BLaER1 treated with 17β-estradiol and CSF1 and Interleukin-3, amounts not matched to agents 10 nM and 100 nM (cell line): Measurements from ENCODE around the gene GLIS1.

Experiments
- H3K27ac ChIP-seq, 11 experiments: shearing (Covaris generic); formaldehyde crosslinking; 2 replicates each; pipeline ENCODE4 v1.8.1; 2022
- H3K27me3 ChIP-seq, 11 experiments: shearing (Covaris generic); formaldehyde crosslinking; 2 replicates each; pipeline ENCODE4 v1.8.1; 2022
- H3K36me3 ChIP-seq, 11 experiments: shearing (Covaris generic); formaldehyde crosslinking; 2 replicates each; pipeline ENCODE4 v1.8.1; 2022
- H3K4me1 ChIP-seq, 10 experiments: shearing (Covaris generic); formaldehyde crosslinking; 2 replicates each; pipeline ENCODE4 v1.8.1; 2022
- H3K4me2 ChIP-seq, 11 experiments: shearing (Covaris generic); formaldehyde crosslinking; 2 replicates each; pipeline ENCODE4 v1.8.1; 2022
- H3K4me3 ChIP-seq, 10 experiments: shearing (Covaris generic); formaldehyde crosslinking; 2 replicates each; pipeline ENCODE4 v1.8.1; 2022
- H3K9ac ChIP-seq, 11 experiments: shearing (Covaris generic); formaldehyde crosslinking; 2 replicates each; pipeline ENCODE4 v1.8.1; 2022
- H3K9me3 ChIP-seq, 11 experiments: shearing (Covaris generic); formaldehyde crosslinking; replicated peaks in 1 of 11; 2 replicates each; pipeline ENCODE4 v1.8.1; 2022
- H4K20me1 ChIP-seq, 11 experiments: shearing (Covaris generic); formaldehyde crosslinking; 2 replicates each; pipeline ENCODE4 v1.8.1; 2022
- Cebpa-rat ChIP-seq, 11 experiments: shearing (Covaris generic); IDR thresholded peaks; 2 replicates each; pipeline ENCODE4 v1.8.1; 2022

The GLIS1 gene

DNA sequence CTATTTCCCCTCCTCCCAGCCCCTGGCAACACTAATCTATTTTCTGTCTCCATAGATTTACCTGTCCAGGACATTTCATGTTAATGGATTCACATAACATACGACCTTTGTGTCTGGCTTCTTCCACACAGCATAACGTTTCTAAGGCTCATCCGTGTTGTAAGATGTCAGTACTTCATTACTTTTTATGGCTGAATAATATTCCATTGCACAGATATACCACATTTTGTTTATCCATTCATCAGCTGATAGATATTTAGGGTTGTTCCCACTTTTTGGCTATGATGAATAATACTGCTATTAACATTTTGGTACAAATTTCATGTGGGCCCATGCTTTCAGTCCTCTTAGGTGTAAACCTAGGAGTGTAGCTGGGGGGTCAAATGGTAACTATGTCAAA is 38.2 kb downstream of the GLIS1 start:
- H3K27ac ChIP-seq, result no peak overlapping the region
- H3K9ac ChIP-seq, result no peak overlapping the region
- no peaks in the 10 kb centered on the region; a peak in 1 of 22 replicates for H3K27me3 ChIP-seq
- peaks cover 10 to 25% (median 19%) of the 10 kb centered on the region in 10 experiments for H3K4me1 ChIP-seq
- H3K9me3 ChIP-seq, result no peaks in the 10 kb centered on the region
- no peaks in the 10 kb centered on the region for H3K36me3 ChIP-seq
- H3K4me2 ChIP-seq, result no peak overlapping the region
- no peak for TF ChIP-seq Cebpa-rat (IDR thresholded peaks at IDR 0.05)
- H4K20me1 ChIP-seq, result no peaks in the 10 kb centered on the region; a peak in 1 of 22 replicates
- H3K4me3 ChIP-seq, result no peak overlapping the region

DNA sequence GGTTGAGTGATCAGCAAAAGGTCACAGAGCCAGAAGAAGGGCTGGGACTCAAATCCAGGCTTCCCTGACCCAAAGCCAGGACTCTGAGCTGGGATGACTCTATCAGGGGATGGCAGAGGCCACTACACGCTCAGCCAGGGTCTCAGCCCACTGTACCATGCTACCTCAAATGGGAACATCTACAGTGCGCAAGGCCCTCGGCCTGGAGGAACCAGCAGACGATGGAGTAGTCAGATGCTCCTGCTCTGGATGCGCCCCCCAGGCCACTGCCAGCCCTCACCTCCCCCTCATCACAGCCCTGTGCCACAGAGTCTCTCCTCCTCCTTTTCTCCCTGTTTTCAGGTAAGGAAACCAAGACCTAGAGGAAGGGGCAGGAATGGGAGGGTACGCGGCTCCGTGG is 39.0 kb downstream of the GLIS1 start:
- no peak for TF ChIP-seq Cebpa-rat (IDR thresholded peaks at IDR 0.05)
- no peak overlapping the region for H3K4me2 ChIP-seq
- H3K4me3 ChIP-seq, result no peak overlapping the region
- no peak overlapping the region for H3K27ac ChIP-seq
- no peaks in the 10 kb centered on the region for H3K27me3 ChIP-seq
- H3K9ac ChIP-seq, result no peak overlapping the region
- no peaks in the 10 kb centered on the region for H3K36me3 ChIP-seq
- no peaks in the 10 kb centered on the region for H3K9me3 ChIP-seq
- no peaks in the 10 kb centered on the region; a peak in 1 of 22 replicates for H4K20me1 ChIP-seq
- peaks cover 10 to 29% (median 21%) of the 10 kb centered on the region in 10 experiments for H3K4me1 ChIP-seq

DNA sequence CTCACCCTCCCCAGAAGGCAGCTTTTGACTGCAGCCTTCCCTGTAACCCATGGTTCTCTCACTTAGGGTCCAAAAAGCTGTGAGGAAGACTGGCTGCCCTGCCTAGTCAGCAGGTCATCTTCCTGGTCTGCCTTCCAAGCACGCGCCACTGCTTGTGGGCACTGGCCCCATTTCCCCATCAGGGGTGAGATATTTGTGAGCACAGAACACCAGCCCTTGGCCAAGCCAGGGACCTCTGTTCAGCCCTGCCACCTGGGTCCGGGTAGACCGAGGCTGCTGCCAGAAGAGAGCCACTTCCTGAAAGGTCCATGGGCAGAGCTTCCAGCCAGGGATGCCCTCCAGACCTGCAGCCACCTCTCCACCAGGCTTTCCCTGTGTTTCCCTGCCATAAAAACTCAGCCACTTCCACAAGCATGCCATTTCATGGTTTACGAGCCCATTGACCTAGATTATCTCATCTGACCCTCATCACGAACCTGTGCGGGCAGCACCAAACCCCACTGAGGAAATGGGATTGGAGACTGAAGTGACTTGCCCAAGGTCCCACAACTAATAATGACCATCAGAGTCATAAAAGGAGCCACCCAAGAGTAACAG is 40.5 kb downstream of the GLIS1 start:
- no peak for TF ChIP-seq Cebpa-rat (IDR thresholded peaks at IDR 0.05)
- Histone ChIP-seq H3K9me3 (no peaks in the 10 kb centered on the region), H4K20me1 (no peaks in the 10 kb centered on the region; a peak in 1 of 22 replicates), H3K27ac (peak overlapping the region in 2 of 11 experiments; percentile 11 to 35; a peak in 2 of 22 replicates), H3K9ac (0 out of 22 replicates have a peak overlapping the region, but pooled peaks of 1 of the 11 experiments have one; percentile 15), H3K4me3 (no peak overlapping the region), H3K27me3 (no peaks in the 10 kb centered on the region), H3K4me2 (peak overlapping the region in 10 of 11 experiments; percentile 25 to 63 (median 44); a peak in 17 of 22 replicates), H3K4me1 (peaks cover 10 to 32% (median 24%) of the 10 kb centered on the region in 10 experiments), H3K36me3 (no peaks in the 10 kb centered on the region)

DNA sequence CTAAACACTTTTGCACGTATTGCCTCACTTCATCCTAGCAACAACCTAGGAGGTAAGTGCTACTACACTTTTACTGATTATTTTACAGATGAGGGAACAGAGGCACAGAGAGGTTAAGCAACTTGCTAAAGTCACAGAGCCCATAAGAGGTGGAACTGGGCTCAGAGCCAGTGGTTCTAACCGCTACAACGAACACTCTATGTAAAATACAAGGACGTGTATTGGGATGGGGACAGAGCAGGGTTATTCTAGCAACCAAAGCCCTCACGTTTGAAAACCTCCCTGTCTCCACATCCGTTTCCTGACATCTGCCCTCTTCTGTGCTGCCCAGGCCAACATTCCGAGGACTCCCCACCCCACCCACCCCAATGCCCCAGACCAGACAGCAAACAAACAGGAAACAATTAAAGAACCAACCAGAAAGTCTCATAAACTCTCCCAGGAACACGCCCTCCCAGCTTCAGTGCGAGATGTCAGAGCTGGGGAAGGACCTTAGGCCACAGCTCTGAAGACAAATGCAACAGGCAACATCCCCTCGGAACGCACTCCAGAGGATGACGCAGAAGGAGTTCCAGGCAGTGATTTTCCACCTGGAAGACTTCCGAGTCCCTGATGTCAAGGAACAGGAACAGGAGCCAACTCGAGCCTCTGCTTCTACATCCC is 41.1 kb downstream of the GLIS1 start:
- Histone ChIP-seq H3K4me2 (peak overlapping the region; percentile 25 to 63 (median 44); a peak in 18 of 22 replicates), H3K27ac (peak overlapping the region in 3 of 11 experiments; percentile 10 to 35 (median 11); a peak in 3 of 22 replicates), H3K4me3 (no peak overlapping the region), H3K9me3 (no peaks in the 10 kb centered on the region), H4K20me1 (no peaks in the 10 kb centered on the region), H3K4me1 (peaks cover 10 to 35% (median 24%) of the 10 kb centered on the region in 10 experiments), H3K36me3 (no peaks in the 10 kb centered on the region), H3K9ac (0 out of 22 replicates have a peak overlapping the region, but pooled peaks of 2 of the 11 experiments have one; percentile 2 to 15), H3K27me3 (no peaks in the 10 kb centered on the region)
- TF ChIP-seq Cebpa-rat (IDR thresholded peaks at IDR 0.05), result no peak

DNA sequence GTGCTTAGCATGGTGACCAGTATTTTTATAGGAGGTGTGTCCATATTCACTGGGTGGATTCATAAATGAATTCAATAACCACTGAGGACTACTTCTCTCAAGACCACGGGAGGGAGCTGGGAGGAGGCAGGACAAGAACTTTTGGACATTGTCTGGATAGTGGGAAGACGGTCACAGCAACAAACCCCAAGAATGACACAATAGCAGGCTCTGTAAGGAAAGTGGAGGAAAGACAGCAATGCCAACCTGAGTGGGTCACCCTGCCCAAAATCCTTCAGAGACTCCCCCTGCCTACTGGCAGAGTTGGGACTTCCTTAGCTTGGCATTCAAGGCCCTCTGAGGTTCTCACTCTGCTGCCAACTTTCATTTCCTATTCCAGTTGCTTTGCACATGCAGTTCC is 42.0 kb downstream of the GLIS1 start:
- no peak for TF ChIP-seq Cebpa-rat (IDR thresholded peaks at IDR 0.05)
- no peaks in the 10 kb centered on the region for H3K9me3 ChIP-seq
- no peak overlapping the region for H3K27ac ChIP-seq
- no peaks in the 10 kb centered on the region for H4K20me1 ChIP-seq
- H3K27me3 ChIP-seq, result no peaks in the 10 kb centered on the region
- H3K4me3 ChIP-seq, result no peak overlapping the region
- no peaks in the 10 kb centered on the region for H3K36me3 ChIP-seq
- H3K4me1 ChIP-seq, result peaks cover 10 to 35% (median 24%) of the 10 kb centered on the region in 10 experiments
- no peak overlapping the region for H3K9ac ChIP-seq
- peak overlapping the region in 10 of 11 experiments; percentile 5 to 45 (median 26); a peak in 10 of 22 replicates for H3K4me2 ChIP-seq

DNA sequence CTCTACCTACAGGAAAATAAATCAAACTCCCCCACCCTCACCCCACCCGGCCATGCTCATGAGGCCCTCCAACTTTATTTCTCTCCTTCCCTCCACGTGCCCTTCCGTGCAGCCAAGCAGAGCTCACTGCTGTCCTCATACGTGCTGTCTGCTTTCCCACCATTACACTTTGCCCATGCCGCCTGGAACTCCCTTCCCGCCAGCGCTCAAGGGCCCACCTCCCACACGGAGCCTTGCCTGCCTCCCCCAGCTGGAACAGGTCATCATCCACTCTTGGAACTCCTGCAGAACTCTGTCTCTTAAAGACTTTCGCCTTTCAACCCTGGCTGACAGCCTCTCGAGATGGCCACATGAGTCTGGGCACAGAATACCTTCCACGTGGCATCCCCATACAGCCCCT is 42.4 kb downstream of the GLIS1 start:
- H3K4me2 ChIP-seq, result peak overlapping the region in 3 of 11 experiments; percentile 19 to 44 (median 34); a peak in 3 of 22 replicates
- peaks cover 10 to 35% (median 24%) of the 10 kb centered on the region in 10 experiments for H3K4me1 ChIP-seq
- no peak overlapping the region for H3K4me3 ChIP-seq
- no peaks in the 10 kb centered on the region for H4K20me1 ChIP-seq
- no peaks in the 10 kb centered on the region for H3K27me3 ChIP-seq
- no peaks in the 10 kb centered on the region for H3K36me3 ChIP-seq
- TF ChIP-seq Cebpa-rat (IDR thresholded peaks at IDR 0.05), result no peak
- no peak overlapping the region for H3K9ac ChIP-seq
- H3K9me3 ChIP-seq, result no peaks in the 10 kb centered on the region
- no peak overlapping the region for H3K27ac ChIP-seq

DNA sequence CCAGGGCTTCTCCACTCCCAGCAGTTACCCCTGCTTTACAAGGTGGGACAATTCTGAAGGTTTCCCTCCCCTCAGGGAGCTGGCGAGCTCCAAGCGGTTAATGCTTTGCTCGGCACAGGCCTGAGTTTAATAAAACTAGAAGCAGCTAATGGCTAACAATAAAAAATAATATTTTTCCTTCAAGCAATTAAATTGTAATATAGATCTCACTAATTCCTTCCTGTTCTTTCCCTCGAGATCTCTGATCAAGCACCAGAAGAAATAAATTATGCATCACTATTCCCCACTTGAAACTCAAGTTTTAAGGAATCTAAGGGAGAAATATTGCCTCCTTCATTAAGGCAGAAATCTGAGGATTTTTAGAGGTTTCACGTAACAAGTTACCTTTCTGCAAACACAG is 42.9 kb downstream of the GLIS1 start:
- no peaks in the 10 kb centered on the region for H3K36me3 ChIP-seq
- H3K4me2 ChIP-seq, result no peak overlapping the region
- TF ChIP-seq Cebpa-rat (IDR thresholded peaks at IDR 0.05), result no peak
- no peaks in the 10 kb centered on the region for H3K27me3 ChIP-seq
- H3K4me3 ChIP-seq, result no peak overlapping the region
- no peaks in the 10 kb centered on the region for H3K9me3 ChIP-seq
- H4K20me1 ChIP-seq, result no peaks in the 10 kb centered on the region
- no peak overlapping the region for H3K9ac ChIP-seq
- H3K27ac ChIP-seq, result no peak overlapping the region
- H3K4me1 ChIP-seq, result peaks cover 10 to 35% (median 24%) of the 10 kb centered on the region in 10 experiments

DNA sequence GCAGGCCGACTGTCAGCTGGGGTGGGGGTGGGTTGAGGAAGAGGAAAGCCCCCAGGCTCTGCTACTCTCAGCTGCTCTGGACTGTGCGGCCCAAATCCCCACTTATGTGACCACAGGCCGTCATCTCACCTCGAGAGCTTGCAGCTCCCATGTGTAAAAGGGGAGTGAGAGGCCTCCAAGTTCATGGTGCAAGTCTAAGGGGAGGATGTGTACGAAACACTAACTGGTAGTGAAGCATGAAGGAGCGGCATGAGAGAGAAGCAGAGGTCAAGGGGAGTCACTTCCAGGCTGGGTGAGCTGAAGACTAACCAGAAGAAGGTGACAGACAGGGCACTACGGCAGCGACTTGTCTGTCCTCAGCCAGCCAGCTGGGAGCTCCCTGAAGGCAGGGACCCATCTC is 43.8 kb downstream of the GLIS1 start:
- Histone ChIP-seq H3K4me1 (peaks cover 10 to 35% (median 24%) of the 10 kb centered on the region in 10 experiments), H4K20me1 (no peaks in the 10 kb centered on the region), H3K4me2 (no peak overlapping the region), H3K4me3 (no peak overlapping the region), H3K36me3 (no peaks in the 10 kb centered on the region), H3K27me3 (no peaks in the 10 kb centered on the region), H3K9me3 (no peaks in the 10 kb centered on the region), H3K27ac (no peak overlapping the region), H3K9ac (no peak overlapping the region)
- TF ChIP-seq Cebpa-rat (IDR thresholded peaks at IDR 0.05), result no peak

DNA sequence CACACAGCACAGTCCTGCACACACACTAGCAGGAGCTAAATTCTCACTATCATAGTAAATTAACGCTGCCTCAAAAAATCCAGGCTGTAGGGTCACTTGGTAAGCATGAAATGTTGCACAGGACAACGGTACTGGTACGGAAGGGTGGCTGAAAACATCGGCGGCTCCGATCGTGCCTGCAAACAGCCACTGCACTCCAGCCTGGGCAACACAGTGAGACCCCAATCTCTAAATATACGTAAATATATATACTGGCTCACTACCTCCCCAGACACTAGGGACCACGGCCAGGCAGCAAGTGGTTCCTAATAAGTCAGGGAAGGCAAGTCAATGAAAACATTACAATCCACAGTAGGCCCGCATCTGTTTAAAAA is 44.3 kb downstream of the GLIS1 start:
- Histone ChIP-seq H3K27me3 (no peaks in the 10 kb centered on the region), H3K4me3 (no peak overlapping the region), H3K36me3 (no peaks in the 10 kb centered on the region), H3K9me3 (no peaks in the 10 kb centered on the region), H3K4me2 (no peak overlapping the region), H4K20me1 (no peaks in the 10 kb centered on the region), H3K9ac (no peak overlapping the region; a peak in 1 of 22 replicates), H3K4me1 (peaks cover 10 to 35% (median 24%) of the 10 kb centered on the region in 10 experiments), H3K27ac (no peak overlapping the region)
- no peak for TF ChIP-seq Cebpa-rat (IDR thresholded peaks at IDR 0.05)
